Adrenal gland (tissue), 12 donors: Measurements from ENCODE around the gene WDCP. TPM values are rescaled to one million over a fixed set of nuclear protein-coding genes. Genes with fewer than 3 reads are reported as not detected.
"Not testable (repeated sequence)": the region's sequence is repeated elsewhere in the genome, so short reads cannot be mapped to it uniquely, and the experiment has no call there.

Experiments
- DNase-seq, 7 donors: peaks; one replicate each; pipeline ENCODE4 v3.0.0-alpha.2; 2019 to 2020
- H3K27ac ChIP-seq, 5 donors: fragments of 200-600 bp; sonication (generic) in 4 of 5; 1 replicate in 3 of 5; 2 replicates in 2 of 5; pipeline versions ENCODE4 v1.5.1 to v1.8.0; 2016 to 2020; ENCODE audit warnings: mild to moderate bottlenecking in 1 of 5
- H3K27me3 ChIP-seq: fragments of 200-600 bp; 2 replicates; pipeline ENCODE4 v1.8.0; 2021
- H3K36me3 ChIP-seq, 2 donors: fragments of 200-600 bp; replicated peaks in 1 of 2; 1 replicate in 1 of 2; 2 replicates in 1 of 2; pipeline versions ENCODE4 v1.5.1 to v1.8.0; 2018 to 2022
- H3K4me1 ChIP-seq, 2 donors: fragments of 200-600 bp; replicated peaks in 1 of 2; 1 replicate in 1 of 2; 2 replicates in 1 of 2; pipeline versions ENCODE4 v1.5.1 to v1.8.0; 2018 to 2021
- H3K4me3 ChIP-seq, 4 donors: fragments of 200-600 bp; sonication (generic) in 3 of 4; one replicate each; pipeline ENCODE4 v1.5.1; 2016 to 2018
- H3K9me3 ChIP-seq, 3 donors: fragments of 200-600 bp; sonication (generic) in 1 of 3; replicated peaks in 1 of 3; 1 replicate in 2 of 3; 2 replicates in 1 of 3; pipeline versions ENCODE4 v1.5.1 to v1.8.0; 2016 to 2021
- CTCF ChIP-seq, 6 experiments: fragments of 450-650 bp in 4 of 6; fragments of 200-600 bp in 2 of 6; sonication (generic) in 1 of 6; IDR thresholded peaks; 1 replicate in 5 of 6; 2 replicates in 1 of 6; pipeline versions ENCODE4 v1.5.1 to v1.8.0; 2016 to 2021; ENCODE audit warnings: antibody characterized with exemption in 6 of 6, mild to moderate bottlenecking in 2 of 6, moderate library complexity in 1 of 6
- POLR2A ChIP-seq, 2 donors: fragments of 450-650 bp; IDR thresholded peaks; one replicate each; pipeline ENCODE4 v1.6.1; 2017; ENCODE audit warnings: antibody characterized with exemption in 2 of 2, mild to moderate bottlenecking in 2 of 2, moderate library complexity in 1 of 2
- WGBS, 4 donors: extraction: QIAGEN DNeasy Blood & Tissue Kit in 2 of 4; methylation state at CpG; one replicate each; pipeline versions ENCODE4 v1.1.5 to v1.1.7; 2013 to 2017; 5-methylcytosine and 5-hydroxymethylcytosine counted together
- intact Hi-C, 2 donors: fragments of 100-400 bp; cut with DNase I; formaldehyde crosslinking; loops; one replicate each; pipeline versions ENCODE4 v1.14.1 to v1.15.0; 2022 to 2023
- polyA plus RNA-seq, 3 donors: library from polyadenylated mRNA; stranded (reverse); fragments of 200-250 nt in 2 of 3; fragments of 350-450 nt in 1 of 3; fragmentation: Illumina TruSeq in 1 of 3; extraction: RNeasy Lipid Tissue Mini Kit (QIAGEN cat#74804) in 1 of 3; gene quantifications; one replicate each; pipeline ENCODE4 v1.2.3, GENCODE V29; 2013 to 2014
- total RNA-seq, 9 donors: library from RNA; depleted of rRNA in 4 of 9; stranded (reverse); fragments of >200 nt in 4 of 9; fragments of 120-200 nt in 1 of 9; fragmentation: NEBNext Ultra II Directional in 1 of 9; extraction: Animal tissue kit (Norgen Biotek cat#: 25700) in 1 of 9; gene quantifications; one replicate each; pipeline versions ENCODE4 v1.1.0 to v1.2.4, GENCODE V29; 2013 to 2023
- donor health status: healthy with polysubstance abuse.
- donor health status: Bipolar disorder and iron deficiency.
- donor health status: DM: yes; HTN: yes; CAD: no.
- donor health status: DM: no; HTN: no; CAD: no.
- donor health status: DM: no; HTN: no; CAD: no.
- donor health status: DM: yes; HTN: yes; CAD: no.

Gene WDCP
- total and polyA plus RNA-seq, 12 donors = 1.9 to 18.0 (median 11.0) TPM

GRCh38 chr2:24016853-24017703 lies 30.1 kb downstream of the WDCP start:
- Histone ChIP-seq H3K27ac (no peak overlapping the region), H3K9me3 (no peaks in the 10 kb centered on the region), H3K4me1 (no peaks in the 10 kb centered on the region), H3K4me3 (no peak overlapping the region), H3K36me3 (no peaks in the 10 kb centered on the region), H3K27me3 (no peaks in the 10 kb centered on the region)
- no peak for TF ChIP-seq CTCF (IDR thresholded peaks at IDR 0.05)
- TF ChIP-seq POLR2A (IDR thresholded peaks at IDR 0.05) = no peak
- DNase-seq = no peak
- intact Hi-C loops = no loop called here
- WGBS, 4 donors = 91 to 96% (median 93%) methylated on average over 15 to 35 of the region's 35 CpGs

- H3K27ac ChIP-seq = no peak overlapping the region
- no peak for TF ChIP-seq POLR2A (IDR thresholded peaks at IDR 0.05)
- no peak for TF ChIP-seq CTCF (IDR thresholded peaks at IDR 0.05)
- H3K9me3 ChIP-seq = no peaks in the 10 kb centered on the region
- no peaks in the 10 kb centered on the region for H3K36me3 ChIP-seq
- intact Hi-C loops = no loop called here
- WGBS, 4 donors = 74 to 93% (median 88%) methylated on average over 4 to 9 of the region's 9 CpGs
- DNase-seq = no peak
- H3K4me1 ChIP-seq = no peaks in the 10 kb centered on the region
- H3K4me3 ChIP-seq = no peak overlapping the region
- no peaks in the 10 kb centered on the region for H3K27me3 ChIP-seq
These were observed 30.8 kb downstream of the WDCP start for GRCh38 chr2:24016376-24016761.

- no peak for DNase-seq
- Histone ChIP-seq H3K9me3 (no peaks in the 10 kb centered on the region), H3K27me3 (peaks cover 4% of the 10 kb centered on the region), H3K4me3 (no peak overlapping the region), H3K27ac (no peak overlapping the region), H3K4me1 (no peaks in the 10 kb centered on the region), H3K36me3 (no peaks in the 10 kb centered on the region)
- intact Hi-C loops = no loop called here
- WGBS, 4 donors = 79 to 86% (median 83%) methylated on average over 4 to 11 of the region's 11 CpGs
- TF ChIP-seq POLR2A (IDR thresholded peaks at IDR 0.05) = no peak
- no peak for TF ChIP-seq CTCF (IDR thresholded peaks at IDR 0.05)
These were observed 31.4 kb downstream of the WDCP start for GRCh38 chr2:24015562-24016375.

GRCh38 chr2:24014902-24015301 lies 32.3 kb downstream of the WDCP start:
- intact Hi-C loops, H3K4me1 ChIP-seq, DNase-seq, H3K9me3 ChIP-seq, H3K36me3 ChIP-seq, H3K27ac ChIP-seq, H3K4me3 ChIP-seq: not testable (repeated sequence)
- H3K27me3 ChIP-seq = peaks cover 12% of the 10 kb centered on the region
- WGBS, 4 donors = 85 to 89% (median 86%) methylated on average over 6 of the region's 6 CpGs
